Measurements from ENCODE around the gene BMS1.

- TF ChIP-seq CTCF (IDR thresholded peaks at IDR 0.05) = no peak
- no peak for TF ChIP-seq EP300 (IDR thresholded peaks at IDR 0.05)
- no peak for TF ChIP-seq POLR2A (IDR thresholded peaks at IDR 0.05)
These were observed 97.6 kb downstream of the BMS1 start for GRCh38 chr10:42880255-42880620.
